DOHH2 (cell line): ENCODE data around the gene PPP3CA.

ENCODE experiments used
- H3F3A ChIP-seq: fragments of 200-600 bp; sonication (generic), shearing (Covaris generic); 2 replicates; pipeline ENCODE4 v1.6.0; 2016; ENCODE audit warnings: antibody characterized with exemption, mild to moderate bottlenecking; ENCODE audit not compliant: control insufficient read depth, insufficient read depth
- H3K27ac ChIP-seq: fragments of 200-600 bp; sonication (generic); 2 replicates; pipeline ENCODE4 v1.5.1; 2014; ENCODE audit warnings: low read depth, mild to moderate bottlenecking, low read length, moderate library complexity
- H3K27me3 ChIP-seq: fragments of 200-600 bp; sonication (generic); 2 replicates; pipeline ENCODE4 v1.6.1; 2014; ENCODE audit warnings: mild to moderate bottlenecking, low read length, mixed read lengths; ENCODE audit not compliant: control insufficient read depth
- H3K36me3 ChIP-seq: fragments of 200-600 bp; sonication (generic); 2 replicates; pipeline ENCODE4 v1.6.1; 2014; ENCODE audit warnings: mild to moderate bottlenecking, low read length, moderate library complexity, mixed read lengths; ENCODE audit not compliant: control insufficient read depth
- H3K4me1 ChIP-seq: fragments of 200-600 bp; sonication (generic); 2 replicates; pipeline ENCODE4 v1.6.1; 2014; ENCODE audit warnings: mild to moderate bottlenecking, low read length, mixed read lengths; ENCODE audit not compliant: control insufficient read depth
- H3K4me2 ChIP-seq: fragments of 200-600 bp; sonication (generic); 2 replicates; pipeline ENCODE4 v1.6.0; 2014; ENCODE audit warnings: mild to moderate bottlenecking, low read length, moderate library complexity
- H3K4me3 ChIP-seq: fragments of 200-600 bp; sonication (generic); 2 replicates; pipeline ENCODE4 v1.5.1; 2014; ENCODE audit warnings: mild to moderate bottlenecking, low read length, mixed read lengths
- H3K79me2 ChIP-seq: fragments of 200-600 bp; sonication (generic); 2 replicates; pipeline ENCODE4 v1.6.1; 2014; ENCODE audit warnings: mild to moderate bottlenecking, low read length, mixed read lengths; ENCODE audit not compliant: control insufficient read depth
- H3K9me2 ChIP-seq: fragments of 200-600 bp; sonication (generic); replicated peaks from 2 replicates; pipeline ENCODE4 v1.6.1; 2014; ENCODE audit warnings: mild to moderate bottlenecking, low read length, mixed read lengths; ENCODE audit not compliant: control insufficient read depth
- H3K9me3 ChIP-seq: fragments of 200-600 bp; sonication (generic); 2 replicates; pipeline ENCODE4 v1.6.1; 2014; ENCODE audit warnings: antibody characterized with exemption, low read length, mixed read lengths; ENCODE audit not compliant: control insufficient read depth, insufficient read depth
- H4K20me1 ChIP-seq: fragments of 200-600 bp; sonication (generic); 2 replicates; pipeline ENCODE4 v1.6.0; 2014; ENCODE audit warnings: low read depth, mild to moderate bottlenecking, antibody characterized with exemption, low read length, moderate library complexity; ENCODE audit not compliant: control insufficient read depth, insufficient read depth
- CTCF ChIP-seq: fragments of 200-600 bp; sonication (generic); IDR thresholded peaks from one replicate; pipeline ENCODE4 v1.5.1; 2014; ENCODE audit warnings: antibody characterized with exemption, mild to moderate bottlenecking, low read depth, low read length; ENCODE audit not compliant: poor library complexity, severe bottlenecking
- EZH2phosphoT487 ChIP-seq: fragments of 200-600 bp; sonication (generic); IDR thresholded peaks from 2 replicates; pipeline ENCODE4 v1.6.1; 2017; ENCODE audit warnings: borderline replicate concordance, mild to moderate bottlenecking, antibody characterized with exemption, low read length, moderate library complexity, mixed read lengths

PPP3CA gene

DNA sequence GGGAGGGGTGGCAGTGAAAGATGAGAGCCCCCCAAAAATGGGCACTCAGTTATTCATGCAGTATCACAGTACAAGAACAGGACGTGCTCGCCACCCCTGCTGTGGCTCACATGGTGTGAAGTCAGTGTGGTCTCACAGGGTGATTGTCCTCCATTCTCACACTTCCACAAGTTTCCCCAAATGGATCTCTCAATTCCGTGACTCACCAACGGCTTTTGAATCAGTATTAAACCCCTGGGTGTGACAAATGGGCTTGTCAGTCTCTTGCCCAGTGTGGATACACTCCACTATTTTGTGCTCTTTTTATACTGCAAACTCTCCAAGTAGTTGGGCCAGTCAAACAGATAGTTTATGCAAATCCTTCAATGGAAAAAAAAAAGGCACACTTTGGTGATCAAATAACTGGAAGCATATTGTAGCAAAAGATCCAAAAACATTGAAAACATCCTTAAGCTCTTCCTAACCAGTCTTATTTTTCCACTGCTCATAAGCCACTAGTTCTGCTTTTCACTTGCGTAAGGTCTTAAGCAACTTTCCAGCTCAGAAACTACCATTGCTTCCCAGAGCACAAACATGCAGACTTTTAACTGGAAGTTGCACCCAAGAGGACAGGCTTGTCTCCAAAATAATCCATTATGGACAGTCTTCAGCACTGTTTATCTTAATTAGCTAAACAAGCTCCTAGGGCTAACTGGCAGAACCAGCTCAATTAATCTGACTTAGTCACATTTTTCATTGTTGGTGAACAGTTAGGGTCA is 365.7 kb downstream of the PPP3CA start:
- Histone ChIP-seq H3K9me3 (no peaks in the 10 kb centered on the region), H3K79me2 (no peaks in the 10 kb centered on the region), H4K20me1 (no peaks in the 10 kb centered on the region), H3K4me3 (no peak overlapping the region), H3K4me2 (no peak overlapping the region), H3K27ac (no peak overlapping the region), H3K9me2 (no peaks in the 10 kb centered on the region), H3K27me3 (no peaks in the 10 kb centered on the region), H3K36me3 (no peaks in the 10 kb centered on the region), H3F3A (no peaks in the 10 kb centered on the region), H3K4me1 (no peaks in the 10 kb centered on the region)
- TF ChIP-seq CTCF (no peak), EZH2phosphoT487 (no peak)

GRCh38 chr4:100979736-100980135 is 367.6 kb downstream of the PPP3CA start:
- H3K27me3 ChIP-seq = no peaks in the 10 kb centered on the region
- H3K36me3 ChIP-seq = no peaks in the 10 kb centered on the region
- no peaks in the 10 kb centered on the region for H3F3A ChIP-seq
- no peaks in the 10 kb centered on the region for H4K20me1 ChIP-seq
- TF ChIP-seq EZH2phosphoT487 = no peak
- TF ChIP-seq CTCF = no peak
- H3K9me2 ChIP-seq = no peaks in the 10 kb centered on the region
- no peak overlapping the region for H3K4me3 ChIP-seq
- no peak overlapping the region for H3K27ac ChIP-seq
- H3K4me2 ChIP-seq = no peak overlapping the region
- H3K9me3 ChIP-seq = no peaks in the 10 kb centered on the region
- no peaks in the 10 kb centered on the region for H3K4me1 ChIP-seq
- no peaks in the 10 kb centered on the region for H3K79me2 ChIP-seq

DNA sequence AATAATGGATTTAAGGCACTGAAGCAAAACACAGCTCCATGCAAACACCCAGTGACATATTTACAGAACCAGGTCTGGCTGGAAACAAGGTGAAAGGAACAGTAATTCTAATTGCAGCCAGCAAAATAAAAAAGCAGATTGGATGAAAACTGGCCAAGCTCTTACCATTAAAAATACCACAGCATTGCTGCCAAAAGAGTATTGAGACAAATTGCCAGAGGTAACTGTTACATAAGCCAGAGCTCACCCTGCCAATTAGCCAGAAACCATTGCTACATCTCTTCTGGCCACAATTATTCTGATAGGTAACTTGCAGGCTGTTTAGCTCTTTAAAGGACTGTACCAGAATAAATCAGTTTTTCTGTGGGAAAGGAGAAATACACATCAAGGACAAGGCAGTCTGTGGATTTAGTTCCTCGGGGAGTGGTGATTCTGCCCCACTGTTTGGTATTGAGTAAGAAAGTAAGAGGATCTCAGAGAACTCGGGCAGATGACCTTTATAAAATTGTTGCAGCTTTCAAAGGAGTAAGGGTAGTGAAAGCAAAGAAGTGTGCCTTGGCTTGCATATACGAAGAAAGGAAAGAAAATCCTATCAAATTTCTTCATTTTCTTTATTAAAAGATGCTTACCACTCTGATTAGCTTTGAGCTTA is 369.5 kb downstream of the PPP3CA start:
- no peaks in the 10 kb centered on the region for H3K79me2 ChIP-seq
- H3K4me3 ChIP-seq = no peak overlapping the region
- no peaks in the 10 kb centered on the region for H3K9me2 ChIP-seq
- TF ChIP-seq EZH2phosphoT487 (no peak), CTCF (no peak)
- no peaks in the 10 kb centered on the region for H3K9me3 ChIP-seq
- no peaks in the 10 kb centered on the region for H3K4me1 ChIP-seq
- H4K20me1 ChIP-seq = no peaks in the 10 kb centered on the region
- no peaks in the 10 kb centered on the region for H3F3A ChIP-seq
- no peak overlapping the region for H3K27ac ChIP-seq
- H3K36me3 ChIP-seq = no peaks in the 10 kb centered on the region
- no peak overlapping the region for H3K4me2 ChIP-seq
- no peaks in the 10 kb centered on the region for H3K27me3 ChIP-seq
